K562 (cell line): ENCODE data around the gene RPL38.

Source experiments
- RAD21 ChIP-seq, 2 experiments: fragments of 250-450 bp in 1 of 2; fragments of 450-650 bp in 1 of 2; sonication (Bioruptor Pico) in 1 of 2; formaldehyde crosslinking in 1 of 2; IDR thresholded peaks in 1 of 2; conservative IDR thresholded peaks in 1 of 2; 2 replicates each; pipeline versions ENCODE4 v1.4.0 to v1.8.0; 2020 to 2022; ENCODE audit warnings: mild to moderate bottlenecking in 2 of 2, moderate library complexity in 1 of 2
- SMARCA5 ChIP-seq: fragments of 450-650 bp; IDR thresholded peaks from 2 replicates; pipeline ENCODE4 v1.6.1; 2016
- TF ChIP-seq, protein P1 (sequence below), 3 experiments: IDR thresholded peaks in 2 of 3; conservative IDR thresholded peaks in 1 of 3; 2 replicates each; pipeline ENCODE4 v1.5.1; 2011 to 2012; ENCODE audit warnings: low read length in 3 of 3, mild to moderate bottlenecking in 3 of 3, control low read depth in 2 of 3, improper control_type of control experiment in 1 of 3, inconsistent platforms in 1 of 3, low read depth in 1 of 3, mixed read lengths in 1 of 3, moderate library complexity in 1 of 3; ENCODE audit not compliant: insufficient read depth in 2 of 3

DNA sequence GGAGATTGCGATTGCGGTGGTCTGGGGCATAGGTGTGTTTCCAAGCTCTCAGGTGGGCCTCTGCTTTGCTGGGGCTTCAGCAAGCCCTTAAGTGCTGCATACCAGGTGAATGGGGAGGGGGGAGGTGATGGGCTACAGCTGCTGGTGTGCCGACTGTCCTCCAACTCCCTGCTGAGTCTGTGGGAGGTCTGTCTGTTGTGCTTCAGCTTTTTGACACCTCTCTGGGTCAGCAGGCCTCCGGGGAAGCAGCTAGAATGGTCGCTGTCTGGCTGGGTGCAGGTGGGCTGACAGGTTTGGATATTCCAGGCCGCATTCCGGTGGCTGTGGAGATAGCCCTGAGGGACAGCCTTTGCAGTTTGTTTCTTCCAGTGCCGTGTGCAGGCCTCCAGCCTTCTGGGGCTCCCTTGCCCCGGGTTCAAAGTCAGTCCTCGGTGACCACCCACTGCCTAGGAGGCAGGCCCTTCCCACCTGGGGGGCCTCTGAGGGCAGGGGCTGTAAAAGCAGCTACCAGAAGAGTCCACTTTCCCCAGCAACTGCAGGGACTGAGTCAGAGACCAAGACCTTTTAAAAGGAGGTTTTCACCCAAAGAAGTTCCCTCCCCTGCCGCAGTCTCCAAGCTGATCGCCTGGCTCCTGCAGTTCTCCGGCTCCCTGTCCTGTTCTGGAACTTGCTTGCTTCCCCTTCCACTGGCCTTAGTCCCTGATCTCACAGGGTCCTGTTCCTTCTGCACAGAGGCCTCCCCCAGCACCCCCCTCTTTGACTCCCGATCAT, 7.8 kb downstream of the RPL38 start:
- TF ChIP-seq SMARCA5 = no peak
- TF ChIP-seq, protein P1, sequence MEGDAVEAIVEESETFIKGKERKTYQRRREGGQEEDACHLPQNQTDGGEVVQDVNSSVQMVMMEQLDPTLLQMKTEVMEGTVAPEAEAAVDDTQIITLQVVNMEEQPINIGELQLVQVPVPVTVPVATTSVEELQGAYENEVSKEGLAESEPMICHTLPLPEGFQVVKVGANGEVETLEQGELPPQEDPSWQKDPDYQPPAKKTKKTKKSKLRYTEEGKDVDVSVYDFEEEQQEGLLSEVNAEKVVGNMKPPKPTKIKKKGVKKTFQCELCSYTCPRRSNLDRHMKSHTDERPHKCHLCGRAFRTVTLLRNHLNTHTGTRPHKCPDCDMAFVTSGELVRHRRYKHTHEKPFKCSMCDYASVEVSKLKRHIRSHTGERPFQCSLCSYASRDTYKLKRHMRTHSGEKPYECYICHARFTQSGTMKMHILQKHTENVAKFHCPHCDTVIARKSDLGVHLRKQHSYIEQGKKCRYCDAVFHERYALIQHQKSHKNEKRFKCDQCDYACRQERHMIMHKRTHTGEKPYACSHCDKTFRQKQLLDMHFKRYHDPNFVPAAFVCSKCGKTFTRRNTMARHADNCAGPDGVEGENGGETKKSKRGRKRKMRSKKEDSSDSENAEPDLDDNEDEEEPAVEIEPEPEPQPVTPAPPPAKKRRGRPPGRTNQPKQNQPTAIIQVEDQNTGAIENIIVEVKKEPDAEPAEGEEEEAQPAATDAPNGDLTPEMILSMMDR (IDR thresholded peaks at IDR 0.05 in 2 of 3, conservative IDR thresholded peaks at IDR 0.05 in 1 of 3; ENCODE audit: insufficient read depth in 2 of 3, low read depth in 1 of 3, low read length in 3 of 3) = no peak
- TF ChIP-seq RAD21 (CRISPR knock-in tag; conservative IDR thresholded peaks at IDR 0.05 in 1 of 2, IDR thresholded peaks at IDR 0.05 in 1 of 2) = no peak
